Limb (tissue), 2 donors: ENCODE measurements around the gene RAB17.
"Not testable (repeated sequence)": the region's sequence is repeated elsewhere in the genome, so short reads cannot be mapped to it uniquely, and the experiment has no call there.

ENCODE experiments used
- DNase-seq, 2 donors: peaks; one replicate each; pipeline ENCODE4 v3.0.0-alpha.2; 2016; ENCODE audit errors: extremely low spot score in 2 of 2

Gene RAB17

GRCh38 chr2:237624565-237624964 lies 34.0 kb upstream of the RAB17 start:
- no peak for DNase-seq

GRCh38 chr2:237623428-237624403 lies 33.2 kb upstream of the RAB17 start:
- no peak for DNase-seq

- peak in 1 of 2 donors; percentile 79 for DNase-seq
Measured at GRCh38 chr2:237618449-237618848, 27.9 kb upstream of the RAB17 start.

- no peak for DNase-seq
Measured at GRCh38 chr2:237617587-237617982, 27.1 kb upstream of the RAB17 start.

- DNase-seq: peak in 1 of 2 donors; percentile 82
Measured at GRCh38 chr2:237616734-237617586, 26.4 kb upstream of the RAB17 start.

DNA sequence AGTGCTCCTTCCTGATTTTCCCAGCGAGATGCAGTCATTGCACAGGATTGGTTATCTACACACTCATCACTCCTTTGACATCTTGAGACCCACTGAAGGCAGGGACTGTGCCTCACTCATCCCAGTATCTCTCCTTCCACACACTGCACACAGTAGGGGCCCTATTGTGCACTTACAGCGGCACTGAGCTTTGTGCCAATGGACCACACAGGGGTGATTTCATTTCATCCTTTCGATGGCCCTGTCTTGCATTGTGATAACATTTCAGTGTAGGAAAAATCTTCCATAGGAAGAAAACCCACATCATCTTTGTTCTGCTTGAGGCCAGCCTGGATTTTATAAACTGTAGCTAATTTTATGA lies 25.8 kb upstream of the RAB17 start:
- DNase-seq: no peak

DNA sequence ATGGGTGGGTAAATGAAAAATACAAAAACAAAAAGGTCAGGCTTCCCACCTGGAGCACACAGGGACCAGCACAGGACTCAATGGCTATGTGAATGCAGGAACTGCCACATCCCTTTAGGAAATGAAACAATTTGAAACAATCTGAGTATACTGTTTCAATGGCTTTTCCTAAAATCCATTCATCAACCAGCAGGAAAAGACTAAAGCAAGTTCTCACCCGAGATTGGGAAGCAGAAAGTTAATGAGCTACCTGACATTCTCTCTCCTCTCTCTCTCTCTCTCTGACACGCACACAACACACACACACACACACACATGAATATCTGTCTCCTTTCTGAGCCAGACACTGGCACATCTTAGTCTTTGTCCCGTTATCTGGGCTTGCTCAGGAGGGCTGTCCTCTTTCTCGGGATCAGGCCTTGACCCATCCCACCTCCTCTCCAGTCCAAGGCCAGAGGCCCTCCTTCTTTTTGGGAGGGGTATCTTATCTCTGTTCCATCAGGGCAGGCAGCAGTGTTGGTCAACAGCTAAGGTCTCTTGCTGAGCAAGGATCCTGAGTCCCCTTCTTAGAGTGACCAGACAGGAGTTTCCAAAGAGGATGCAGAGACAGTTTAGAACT lies 25.2 kb upstream of the RAB17 start:
- DNase-seq: peak in 1 of 2 donors; percentile 9

DNA sequence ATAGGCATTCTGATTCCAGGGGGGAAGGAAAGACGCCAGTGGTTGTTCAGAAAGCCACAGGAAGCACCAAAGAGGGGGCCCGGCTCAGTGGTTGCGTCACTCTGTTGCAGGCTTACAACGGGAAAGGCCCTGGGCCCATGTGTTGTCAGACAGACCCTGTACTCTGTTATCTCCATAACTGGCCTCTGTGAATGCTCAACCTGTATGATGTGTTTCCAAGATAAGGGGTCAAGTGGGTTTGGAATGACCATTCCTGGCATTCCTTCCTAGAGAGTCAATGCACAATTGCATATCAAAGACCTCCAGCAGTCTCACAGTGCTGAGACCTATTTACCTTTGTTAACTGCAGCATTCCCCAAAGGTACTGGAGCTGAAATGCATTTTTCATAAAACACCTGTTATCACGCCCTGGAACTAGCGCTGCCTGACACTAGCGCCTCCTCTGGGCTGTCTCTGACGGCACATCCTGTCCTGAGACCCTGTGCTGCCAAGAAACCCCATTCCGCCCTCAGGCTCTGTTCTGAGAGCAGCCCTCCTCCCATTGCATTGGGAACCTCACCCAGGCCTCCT lies 23.7 kb upstream of the RAB17 start:
- DNase-seq: no peak

- DNase-seq: no peak
Measured at GRCh38 chr2:237613679-237614078, 23.1 kb upstream of the RAB17 start.

DNA sequence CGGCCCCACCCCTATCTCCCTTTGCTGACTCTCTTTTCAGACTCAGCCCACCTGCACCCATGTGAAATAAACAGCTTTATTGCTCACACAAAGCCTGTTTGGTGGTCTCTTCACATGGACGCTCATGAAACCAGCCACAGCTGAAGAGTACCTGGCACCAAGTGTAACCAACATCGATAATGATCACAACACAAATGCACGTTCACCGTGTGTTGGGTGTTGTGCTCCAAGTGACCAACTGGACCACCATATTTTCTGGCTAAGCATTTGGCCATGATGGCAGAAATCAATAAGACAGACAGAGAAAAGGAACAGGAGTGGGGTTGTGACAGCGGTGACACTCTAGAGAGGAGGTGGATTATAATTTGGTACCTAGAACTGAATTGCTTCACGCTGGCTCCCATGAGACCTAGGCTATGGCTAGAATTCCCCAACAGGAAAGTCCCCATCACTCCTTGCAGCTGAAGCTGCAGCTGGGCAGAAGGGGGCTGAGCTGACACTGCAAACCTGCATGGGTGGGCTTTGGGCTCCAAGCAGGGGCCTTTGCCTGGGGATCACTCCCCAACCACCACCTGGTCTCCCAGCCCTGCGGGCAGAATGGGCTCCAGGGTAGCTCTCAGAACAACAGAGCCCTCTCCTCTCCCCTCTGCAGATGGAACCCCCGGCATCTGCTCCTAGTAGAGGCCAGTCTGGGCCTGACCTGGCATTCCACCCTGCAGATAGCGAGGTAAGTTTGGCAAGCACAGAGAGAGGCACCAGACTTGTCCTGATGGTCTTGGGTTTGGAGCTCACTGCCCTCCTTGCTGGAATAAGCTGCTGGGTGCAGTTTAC lies 22.2 kb upstream of the RAB17 start:
- DNase-seq: no peak

GRCh38 chr2:237606522-237606921 lies 16.0 kb upstream of the RAB17 start:
- not testable (repeated sequence) for DNase-seq

GRCh38 chr2:237604960-237605359 lies 14.4 kb upstream of the RAB17 start:
- no peak for DNase-seq

DNA sequence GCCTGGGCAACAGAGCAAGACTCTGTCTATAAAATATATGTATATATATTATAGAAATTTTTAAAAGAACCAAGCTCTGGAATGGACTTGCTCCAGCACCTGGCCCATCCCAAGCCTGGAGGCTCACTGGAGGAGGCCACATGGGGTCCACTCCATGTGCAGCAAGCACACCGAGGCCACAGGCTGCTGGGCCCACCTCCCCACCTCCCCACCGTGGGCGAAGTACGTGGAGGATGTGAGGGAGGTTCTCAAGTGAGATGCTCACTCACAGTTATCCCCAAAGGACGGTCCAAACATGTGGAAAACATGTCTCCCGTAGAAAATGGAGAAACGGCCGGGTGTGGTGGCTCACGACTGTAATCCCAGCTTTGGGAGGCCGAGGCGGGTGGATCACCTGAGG lies 13.9 kb upstream of the RAB17 start:
- DNase-seq: no peak

- no peak for DNase-seq
Measured at GRCh38 chr2:237603718-237604362, 13.3 kb upstream of the RAB17 start.

DNA sequence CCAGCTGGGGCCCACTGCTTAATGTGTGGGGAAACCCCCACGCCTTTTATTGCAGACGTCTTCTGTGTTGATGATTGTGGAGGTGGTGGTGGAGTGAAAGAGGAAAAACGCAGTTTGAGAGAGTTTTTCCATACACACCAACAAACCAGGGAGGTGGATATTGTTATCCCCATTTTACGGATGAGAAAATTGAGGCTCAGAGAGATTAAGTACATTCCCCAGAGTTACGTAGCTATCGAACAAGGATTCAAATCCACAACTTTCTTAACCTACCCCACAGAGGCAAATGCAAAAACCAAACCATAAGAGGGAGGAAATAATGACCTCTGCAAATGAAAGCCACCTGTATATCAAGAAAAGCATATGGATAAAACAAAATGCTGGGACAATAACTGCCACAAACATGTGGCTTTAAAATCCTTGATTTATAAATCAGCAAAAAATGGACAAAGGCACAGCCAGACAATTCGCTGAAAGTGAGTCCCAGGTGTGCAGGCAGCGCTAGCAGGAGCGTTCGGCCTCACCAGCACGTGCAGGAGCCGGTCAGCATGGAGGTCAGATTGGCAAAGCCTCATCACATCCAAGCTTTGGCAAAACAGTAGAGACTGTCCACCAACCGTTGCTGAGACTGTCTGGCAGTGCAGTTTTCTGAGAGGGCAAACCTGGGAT lies 12.6 kb upstream of the RAB17 start:
- DNase-seq: no peak

DNA sequence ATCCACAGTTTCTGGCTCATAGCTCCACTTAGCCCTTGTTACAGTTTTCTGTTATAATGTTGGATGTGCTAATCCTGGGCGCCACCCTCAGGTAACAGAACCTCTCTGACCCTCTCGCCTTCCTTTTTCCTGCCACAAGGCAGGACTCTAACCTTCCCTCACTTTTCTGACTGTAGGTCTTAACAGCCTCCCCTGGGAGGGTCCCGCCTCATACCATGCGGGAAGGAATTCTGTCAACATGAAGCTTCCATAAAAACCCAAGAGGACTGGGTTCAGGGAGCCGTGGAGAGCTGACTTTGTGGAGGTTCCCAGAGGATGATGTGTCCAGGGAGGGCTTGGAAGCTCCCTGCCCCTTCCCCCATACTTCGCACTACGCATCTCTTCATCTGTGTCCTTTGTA lies 11.9 kb upstream of the RAB17 start:
- DNase-seq: no peak

DNA sequence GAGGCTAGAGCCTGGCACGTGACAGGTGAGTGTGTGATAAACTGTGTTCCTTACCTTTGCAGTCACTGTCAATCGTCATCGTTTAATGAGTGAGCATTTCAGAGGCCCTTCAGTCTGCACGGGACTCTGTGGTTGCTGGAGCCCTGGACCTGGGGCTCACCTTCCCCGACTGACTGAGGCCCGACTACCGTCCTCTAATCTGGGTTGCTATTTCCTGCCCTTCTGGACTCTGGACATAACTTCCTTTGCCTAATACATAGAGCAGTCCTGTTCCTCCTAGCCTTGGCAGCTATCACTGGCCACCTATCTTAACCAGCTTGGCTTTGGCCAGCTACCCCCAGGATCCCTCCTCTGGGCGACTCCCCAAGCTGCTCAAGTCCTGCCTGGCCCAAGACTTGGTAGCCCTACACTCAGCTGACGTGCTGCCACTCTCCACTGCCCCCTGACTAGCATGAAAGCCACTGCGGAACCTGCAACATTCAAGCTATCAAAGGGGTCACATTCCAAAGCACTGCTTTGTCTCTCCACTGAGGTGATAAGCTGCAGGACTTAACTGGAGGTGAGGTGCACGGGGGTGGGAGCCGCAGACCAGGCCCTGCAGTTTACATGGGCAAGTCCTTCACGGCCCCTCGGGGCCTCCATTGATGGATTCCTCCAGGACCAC lies 11.1 kb upstream of the RAB17 start:
- DNase-seq: no peak

- peak in 1 of 2 donors; percentile 45 for DNase-seq
Measured at GRCh38 chr2:237600205-237600846, 9.8 kb upstream of the RAB17 start.
